Liver (tissue), 9 donors: Measurements from ENCODE around the gene PCED1B. TPM values are rescaled to one million over a fixed set of nuclear protein-coding genes. Genes with fewer than 3 reads are reported as not detected.

Experiments used
- DNase-seq: peaks from one replicate; pipeline ENCODE4 v3.0.0-alpha.2; 2017; ENCODE audit warnings: low spot score
- H3K27ac ChIP-seq, 2 donors: one replicate each; pipeline ENCODE4 v1.7.0; 2013; ENCODE audit warnings: inconsistent platforms in 2 of 2, low read length in 2 of 2, control low read depth in 1 of 2, low read depth in 1 of 2, mild to moderate bottlenecking in 1 of 2
- H3K27me3 ChIP-seq, 4 donors: one replicate each; pipeline versions ENCODE4 v1.6.1 to v1.7.0; 2013; ENCODE audit warnings: low read length in 3 of 4, inconsistent platforms in 1 of 4, mild to moderate bottlenecking in 1 of 4, moderate library complexity in 1 of 4; ENCODE audit not compliant: control insufficient read depth in 4 of 4, insufficient read depth in 4 of 4
- H3K36me3 ChIP-seq, 4 donors: one replicate each; pipeline versions ENCODE4 v1.6.1 to v1.7.0; 2013; ENCODE audit warnings: low read length in 3 of 4, mild to moderate bottlenecking in 3 of 4, low read depth in 1 of 4, moderate library complexity in 1 of 4; ENCODE audit not compliant: control insufficient read depth in 4 of 4, insufficient read depth in 3 of 4
- H3K4me1 ChIP-seq, 4 donors: one replicate each; pipeline versions ENCODE4 v1.6.1 to v1.7.0; 2013; ENCODE audit warnings: low read length in 3 of 4, mild to moderate bottlenecking in 3 of 4, moderate library complexity in 1 of 4; ENCODE audit not compliant: control insufficient read depth in 4 of 4, insufficient read depth in 4 of 4
- H3K4me3 ChIP-seq, 3 donors: one replicate each; pipeline versions ENCODE4 v1.6.1 to v1.7.0; 2013; ENCODE audit warnings: low read length in 3 of 3, control low read depth in 1 of 3, low read depth in 1 of 3, mild to moderate bottlenecking in 1 of 3
- H3K9ac ChIP-seq, 2 donors: one replicate each; pipeline ENCODE4 v1.7.0; 2013; ENCODE audit warnings: low read length in 2 of 2, mild to moderate bottlenecking in 2 of 2, moderate library complexity in 2 of 2, control low read depth in 1 of 2, low read depth in 1 of 2
- H3K9me3 ChIP-seq, 4 donors: one replicate each; pipeline versions ENCODE4 v1.6.1 to v1.7.0; 2013; ENCODE audit warnings: low read length in 3 of 4; ENCODE audit not compliant: control insufficient read depth in 4 of 4
- EGR1 ChIP-seq, 2 donors: IDR thresholded peaks; 2 replicates each; pipeline ENCODE4 v1.6.1; 2016 to 2018; ENCODE audit warnings: antibody characterized with exemption in 2 of 2, low read depth in 2 of 2
- FOXA1 ChIP-seq: IDR thresholded peaks from 2 replicates; pipeline ENCODE4 v1.6.1; 2016; ENCODE audit warnings: antibody characterized with exemption
- FOXA2 ChIP-seq: IDR thresholded peaks from 2 replicates; pipeline ENCODE4 v1.6.1; 2016; ENCODE audit warnings: antibody characterized with exemption
- GABPA ChIP-seq, 2 donors: IDR thresholded peaks in 1 of 2; conservative IDR thresholded peaks in 1 of 2; 2 replicates each; pipeline ENCODE4 v1.6.1; 2016; ENCODE audit warnings: antibody characterized with exemption in 2 of 2, mild to moderate bottlenecking in 1 of 2, moderate library complexity in 1 of 2
- HNF4A ChIP-seq, 2 donors: conservative IDR thresholded peaks; 2 replicates each; pipeline ENCODE4 v1.6.1; 2016; ENCODE audit warnings: antibody characterized with exemption in 2 of 2, mild to moderate bottlenecking in 2 of 2
- HNF4G ChIP-seq: IDR thresholded peaks from 2 replicates; pipeline ENCODE4 v1.6.1; 2016; ENCODE audit warnings: antibody characterized with exemption
- JUND ChIP-seq, 2 donors: IDR thresholded peaks; 2 replicates each; pipeline ENCODE4 v1.6.1; 2016; ENCODE audit warnings: antibody characterized with exemption in 2 of 2
- NR2F2 ChIP-seq: IDR thresholded peaks from 2 replicates; pipeline ENCODE4 v1.6.1; 2016; ENCODE audit warnings: antibody characterized with exemption
- RAD21 ChIP-seq, 2 donors: IDR thresholded peaks; 2 replicates each; pipeline ENCODE4 v1.6.1; 2016; ENCODE audit warnings: antibody characterized with exemption in 2 of 2, mild to moderate bottlenecking in 2 of 2
- RXRA ChIP-seq, 2 donors: IDR thresholded peaks; 2 replicates each; pipeline ENCODE4 v1.6.1; 2017 to 2018; ENCODE audit warnings: antibody characterized with exemption in 2 of 2, mild to moderate bottlenecking in 1 of 2
- SP1 ChIP-seq: IDR thresholded peaks from 2 replicates; pipeline ENCODE4 v1.6.1; 2018; ENCODE audit warnings: antibody characterized with exemption, mild to moderate bottlenecking
- TAF1 ChIP-seq: conservative IDR thresholded peaks from 2 replicates; pipeline ENCODE4 v1.6.1; 2016; ENCODE audit warnings: antibody characterized with exemption, mild to moderate bottlenecking
- YY1 ChIP-seq: IDR thresholded peaks from 2 replicates; pipeline ENCODE4 v1.6.1; 2016; ENCODE audit warnings: antibody characterized with exemption, mild to moderate bottlenecking
- WGBS: extraction: QIAGEN DNeasy Blood & Tissue Kit; methylation state at CpG from one replicate; pipeline ENCODE4 v1.1.7; 2013; 5-methylcytosine and 5-hydroxymethylcytosine counted together
- polyA plus RNA-seq, 2 donors: library from polyadenylated mRNA; stranded (reverse) in 1 of 2; unstranded in 1 of 2; fragments of 200-250 nt in 1 of 2; fragments of >200 nt in 1 of 2; fragmentation: Nextera tagmentation in 1 of 2; extraction: Ambion mirVana in 1 of 2; gene quantifications; one replicate each; pipeline versions ENCODE4 v1.2.1 to v1.2.3, GENCODE V29; 2013 to 2015
- total RNA-seq, 2 donors: library from RNA; depleted of rRNA; stranded (reverse); fragments of >200 nt; gene quantifications; one replicate each; pipeline ENCODE4 v1.2.3, GENCODE V29; 2014
- TF ChIP-seq, protein P1 (sequence below): IDR thresholded peaks from 2 replicates; pipeline ENCODE4 v1.6.1; 2016; ENCODE audit warnings: antibody characterized with exemption
- TF ChIP-seq, protein P2 (sequence below): IDR thresholded peaks from 2 replicates; pipeline ENCODE4 v1.6.1; 2016; ENCODE audit warnings: antibody characterized with exemption, mild to moderate bottlenecking
- TF ChIP-seq, protein P3 (sequence below): IDR thresholded peaks from 2 replicates; pipeline ENCODE4 v1.6.1; 2016; ENCODE audit warnings: antibody characterized with exemption
- TF ChIP-seq, protein P4 (sequence below): fragments of 150-350 bp; IDR thresholded peaks from 2 replicates; pipeline ENCODE4 v1.5.1; 2017; ENCODE audit warnings: improper control_type of control experiment, low read depth, low read length; ENCODE audit not compliant: missing input control
- TF ChIP-seq, protein P5 (sequence below): IDR thresholded peaks from 2 replicates; pipeline ENCODE4 v1.6.1; 2016; ENCODE audit warnings: antibody characterized with exemption
- donor health status: healthy.
- donor health status: healthy.
- donor health status: healthy.
- donor health status: healthy.
- donor health status: healthy.

Gene PCED1B
- total and polyA plus RNA-seq, 4 donors: 0.51 to 1.8 (median 1.1) TPM

DNA sequence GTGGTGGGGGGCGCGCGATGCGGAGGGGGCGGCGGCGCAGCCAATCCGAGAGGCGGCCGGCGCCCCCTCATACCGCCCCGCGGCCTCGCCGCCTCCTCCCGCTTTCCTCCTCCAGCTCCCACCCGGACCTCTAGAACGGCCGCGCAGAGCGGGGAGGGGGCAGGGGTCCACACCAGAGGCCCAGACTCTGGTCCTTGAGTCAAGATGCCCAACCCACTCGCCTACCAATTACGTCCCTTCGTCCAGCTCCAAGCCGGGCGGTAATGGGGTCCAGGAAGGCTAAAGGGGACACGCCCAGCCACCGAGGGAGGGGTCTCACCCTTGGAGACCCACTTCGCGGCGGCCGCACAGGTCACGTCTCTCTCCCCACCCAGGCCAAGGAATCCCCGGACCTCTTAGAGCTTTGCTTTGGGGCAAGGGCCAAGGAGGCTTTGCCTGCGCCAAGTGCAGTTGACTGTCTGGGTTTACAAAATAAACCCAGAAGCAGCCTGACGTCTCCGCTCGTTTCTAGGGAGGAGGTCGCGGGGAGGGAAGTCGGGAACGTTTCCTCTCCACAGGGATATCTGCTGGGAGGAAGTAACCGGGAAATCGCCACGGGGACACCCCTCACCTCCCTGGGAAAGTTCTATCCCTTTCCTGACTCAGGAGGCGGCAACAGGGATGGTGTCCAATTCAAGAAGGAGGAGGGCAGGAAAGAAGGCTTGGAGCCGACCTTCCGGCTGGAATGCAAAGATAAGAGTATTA is 732 bp downstream of the PCED1B start:
- Histone ChIP-seq H3K9me3 (no peaks in the 10 kb centered on the region), H3K27ac (peak overlapping the region; percentile 76 to 79), H3K27me3 (no peaks in the 10 kb centered on the region), H3K36me3 (no peaks in the 10 kb centered on the region), H3K4me3 (peak overlapping the region; percentile 44 to 87 (median 77)), H3K9ac (peak overlapping the region; percentile 35 to 53), H3K4me1 (peaks cover 0 to 17% (median 5%) of the 10 kb centered on the region in 4 donors)
- DNase-seq: peak; percentile 38
- 6% methylated on average over 49 of the region's 49 CpGs for WGBS
- TF ChIP-seq, protein P1, sequence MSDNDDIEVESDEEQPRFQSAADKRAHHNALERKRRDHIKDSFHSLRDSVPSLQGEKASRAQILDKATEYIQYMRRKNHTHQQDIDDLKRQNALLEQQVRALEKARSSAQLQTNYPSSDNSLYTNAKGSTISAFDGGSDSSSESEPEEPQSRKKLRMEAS: peak; percentile 25
- TF ChIP-seq, protein P2, sequence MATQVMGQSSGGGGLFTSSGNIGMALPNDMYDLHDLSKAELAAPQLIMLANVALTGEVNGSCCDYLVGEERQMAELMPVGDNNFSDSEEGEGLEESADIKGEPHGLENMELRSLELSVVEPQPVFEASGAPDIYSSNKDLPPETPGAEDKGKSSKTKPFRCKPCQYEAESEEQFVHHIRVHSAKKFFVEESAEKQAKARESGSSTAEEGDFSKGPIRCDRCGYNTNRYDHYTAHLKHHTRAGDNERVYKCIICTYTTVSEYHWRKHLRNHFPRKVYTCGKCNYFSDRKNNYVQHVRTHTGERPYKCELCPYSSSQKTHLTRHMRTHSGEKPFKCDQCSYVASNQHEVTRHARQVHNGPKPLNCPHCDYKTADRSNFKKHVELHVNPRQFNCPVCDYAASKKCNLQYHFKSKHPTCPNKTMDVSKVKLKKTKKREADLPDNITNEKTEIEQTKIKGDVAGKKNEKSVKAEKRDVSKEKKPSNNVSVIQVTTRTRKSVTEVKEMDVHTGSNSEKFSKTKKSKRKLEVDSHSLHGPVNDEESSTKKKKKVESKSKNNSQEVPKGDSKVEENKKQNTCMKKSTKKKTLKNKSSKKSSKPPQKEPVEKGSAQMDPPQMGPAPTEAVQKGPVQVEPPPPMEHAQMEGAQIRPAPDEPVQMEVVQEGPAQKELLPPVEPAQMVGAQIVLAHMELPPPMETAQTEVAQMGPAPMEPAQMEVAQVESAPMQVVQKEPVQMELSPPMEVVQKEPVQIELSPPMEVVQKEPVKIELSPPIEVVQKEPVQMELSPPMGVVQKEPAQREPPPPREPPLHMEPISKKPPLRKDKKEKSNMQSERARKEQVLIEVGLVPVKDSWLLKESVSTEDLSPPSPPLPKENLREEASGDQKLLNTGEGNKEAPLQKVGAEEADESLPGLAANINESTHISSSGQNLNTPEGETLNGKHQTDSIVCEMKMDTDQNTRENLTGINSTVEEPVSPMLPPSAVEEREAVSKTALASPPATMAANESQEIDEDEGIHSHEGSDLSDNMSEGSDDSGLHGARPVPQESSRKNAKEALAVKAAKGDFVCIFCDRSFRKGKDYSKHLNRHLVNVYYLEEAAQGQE: peak; percentile 32
- TF ChIP-seq NR2F2: peak; percentile 70
- no peak for TF ChIP-seq FOXA1
- TF ChIP-seq YY1: peak; percentile 5
- peak; percentile 11 for TF ChIP-seq SP1
- TF ChIP-seq, protein P3, sequence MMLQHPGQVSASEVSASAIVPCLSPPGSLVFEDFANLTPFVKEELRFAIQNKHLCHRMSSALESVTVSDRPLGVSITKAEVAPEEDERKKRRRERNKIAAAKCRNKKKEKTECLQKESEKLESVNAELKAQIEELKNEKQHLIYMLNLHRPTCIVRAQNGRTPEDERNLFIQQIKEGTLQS: no peak
- peak in 1 of 2 donors; percentile 11 for TF ChIP-seq RAD21 (IDR thresholded peaks at IDR 0.05)

DNA sequence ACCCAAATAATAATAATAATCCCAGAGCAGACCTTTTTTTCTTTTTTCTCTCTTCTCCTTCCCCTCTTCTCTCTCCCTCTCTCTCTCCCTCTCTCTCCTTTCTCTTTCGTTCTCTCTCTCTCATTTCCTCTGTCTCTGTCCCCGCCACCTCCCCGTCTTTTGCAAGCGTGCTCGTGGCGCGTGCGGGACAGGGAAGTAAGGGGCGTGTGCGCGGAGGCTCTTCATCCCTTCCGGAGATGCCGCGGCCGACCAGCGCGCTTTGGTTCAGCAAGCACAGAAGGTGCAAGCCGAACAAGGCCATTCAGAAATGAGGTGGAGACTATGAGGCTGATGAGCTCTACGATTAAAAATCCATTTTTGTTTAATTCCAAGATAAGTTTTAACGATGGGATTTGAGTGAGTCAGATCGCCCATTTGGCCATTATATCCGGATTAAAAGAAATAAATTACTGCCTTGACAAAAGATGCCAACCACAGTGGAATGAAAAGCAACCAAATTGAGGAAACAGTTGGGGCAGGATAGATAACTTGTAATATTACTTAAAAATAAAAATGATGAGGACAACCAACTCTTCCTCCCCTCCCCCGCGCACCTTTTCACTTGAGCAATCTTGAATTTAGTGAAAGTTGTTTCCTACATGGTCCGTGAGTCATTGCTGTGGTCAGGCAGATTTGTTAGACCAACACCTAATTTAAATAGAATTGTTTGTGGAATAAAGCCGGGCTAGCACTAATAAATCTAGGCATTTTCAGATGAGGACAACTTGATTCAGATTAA is 1.5 kb downstream of the PCED1B start:
- DNase-seq: no peak
- H3K27ac ChIP-seq: peak overlapping the region; percentile 76 to 79
- WGBS: 44% methylated on average over 26 of the region's 26 CpGs
- H3K4me1 ChIP-seq: peaks cover 0 to 17% (median 5%) of the 10 kb centered on the region in 4 donors
- H3K27me3 ChIP-seq: no peaks in the 10 kb centered on the region
- H3K36me3 ChIP-seq: no peaks in the 10 kb centered on the region
- peak overlapping the region; percentile 44 to 87 (median 77) for H3K4me3 ChIP-seq
- no peaks in the 10 kb centered on the region for H3K9me3 ChIP-seq
- H3K9ac ChIP-seq: peak overlapping the region; percentile 35 to 53
- TF ChIP-seq, protein P4, sequence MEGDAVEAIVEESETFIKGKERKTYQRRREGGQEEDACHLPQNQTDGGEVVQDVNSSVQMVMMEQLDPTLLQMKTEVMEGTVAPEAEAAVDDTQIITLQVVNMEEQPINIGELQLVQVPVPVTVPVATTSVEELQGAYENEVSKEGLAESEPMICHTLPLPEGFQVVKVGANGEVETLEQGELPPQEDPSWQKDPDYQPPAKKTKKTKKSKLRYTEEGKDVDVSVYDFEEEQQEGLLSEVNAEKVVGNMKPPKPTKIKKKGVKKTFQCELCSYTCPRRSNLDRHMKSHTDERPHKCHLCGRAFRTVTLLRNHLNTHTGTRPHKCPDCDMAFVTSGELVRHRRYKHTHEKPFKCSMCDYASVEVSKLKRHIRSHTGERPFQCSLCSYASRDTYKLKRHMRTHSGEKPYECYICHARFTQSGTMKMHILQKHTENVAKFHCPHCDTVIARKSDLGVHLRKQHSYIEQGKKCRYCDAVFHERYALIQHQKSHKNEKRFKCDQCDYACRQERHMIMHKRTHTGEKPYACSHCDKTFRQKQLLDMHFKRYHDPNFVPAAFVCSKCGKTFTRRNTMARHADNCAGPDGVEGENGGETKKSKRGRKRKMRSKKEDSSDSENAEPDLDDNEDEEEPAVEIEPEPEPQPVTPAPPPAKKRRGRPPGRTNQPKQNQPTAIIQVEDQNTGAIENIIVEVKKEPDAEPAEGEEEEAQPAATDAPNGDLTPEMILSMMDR: no peak
- TF ChIP-seq EGR1 (IDR thresholded peaks at IDR 0.05; ENCODE audit: low read depth in 2 of 2) (no peak), RXRA (IDR thresholded peaks at IDR 0.05) (no peak), YY1 (no peak), RAD21 (IDR thresholded peaks at IDR 0.05) (no peak), NR2F2 (no peak), FOXA2 (no peak), TAF1 (no peak), JUND (IDR thresholded peaks at IDR 0.05) (no peak), HNF4A (conservative IDR thresholded peaks at IDR 0.05) (no peak), GABPA (IDR thresholded peaks at IDR 0.05 in 1 of 2, conservative IDR thresholded peaks at IDR 0.05 in 1 of 2) (no peak), HNF4G (no peak), SP1 (peak; percentile 6)
- TF ChIP-seq, protein P5, sequence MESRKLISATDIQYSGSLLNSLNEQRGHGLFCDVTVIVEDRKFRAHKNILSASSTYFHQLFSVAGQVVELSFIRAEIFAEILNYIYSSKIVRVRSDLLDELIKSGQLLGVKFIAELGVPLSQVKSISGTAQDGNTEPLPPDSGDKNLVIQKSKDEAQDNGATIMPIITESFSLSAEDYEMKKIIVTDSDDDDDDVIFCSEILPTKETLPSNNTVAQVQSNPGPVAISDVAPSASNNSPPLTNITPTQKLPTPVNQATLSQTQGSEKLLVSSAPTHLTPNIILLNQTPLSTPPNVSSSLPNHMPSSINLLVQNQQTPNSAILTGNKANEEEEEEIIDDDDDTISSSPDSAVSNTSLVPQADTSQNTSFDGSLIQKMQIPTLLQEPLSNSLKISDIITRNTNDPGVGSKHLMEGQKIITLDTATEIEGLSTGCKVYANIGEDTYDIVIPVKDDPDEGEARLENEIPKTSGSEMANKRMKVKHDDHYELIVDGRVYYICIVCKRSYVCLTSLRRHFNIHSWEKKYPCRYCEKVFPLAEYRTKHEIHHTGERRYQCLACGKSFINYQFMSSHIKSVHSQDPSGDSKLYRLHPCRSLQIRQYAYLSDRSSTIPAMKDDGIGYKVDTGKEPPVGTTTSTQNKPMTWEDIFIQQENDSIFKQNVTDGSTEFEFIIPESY: no peak
- TF ChIP-seq, protein P2: no peak
- TF ChIP-seq, protein P1: peak; percentile 24
